GM23338 (cell line): ENCODE data around the gene ARMC9. TPM values are rescaled to one million over a fixed set of nuclear protein-coding genes. Genes with fewer than 3 reads are reported as not detected.
"Not testable (repeated sequence)": the region's sequence is repeated elsewhere in the genome, so short reads cannot be mapped to it uniquely, and the experiment has no call there.

Experiments
- ATAC-seq: fragments of 200-7000 bp; cut with Tn5 transposase; 3 replicates; pipeline ENCODE4 v1.9.1; 2020
- DNase-seq: peaks from one replicate; pipeline ENCODE4 v3.0.0-alpha.2; 2015; ENCODE audit warnings: low spot score
- H2AFZ ChIP-seq: fragments of 200-600 bp; sonication (generic); 2 replicates; pipeline ENCODE4 v1.8.0; 2016; ENCODE audit warnings: antibody characterized with exemption, mild to moderate bottlenecking, moderate library complexity
- H3F3A ChIP-seq: fragments of 200-600 bp; sonication (generic); replicated peaks from 2 replicates; pipeline ENCODE4 v1.8.0; 2017; ENCODE audit warnings: antibody characterized with exemption, mixed run types, low read depth
- H3K27ac ChIP-seq: fragments of 200-600 bp; sonication (generic); 2 replicates; pipeline ENCODE4 v1.6.1; 2016; ENCODE audit warnings: low read depth
- H3K27me3 ChIP-seq: fragments of 200-600 bp; sonication (generic); 2 replicates; pipeline ENCODE4 v1.8.0; 2016; ENCODE audit warnings: mild to moderate bottlenecking, mixed run types, moderate library complexity; ENCODE audit not compliant: insufficient read depth
- H3K36me3 ChIP-seq: fragments of 200-600 bp; sonication (generic); 2 replicates; pipeline ENCODE4 v1.8.0; 2016; ENCODE audit warnings: mild to moderate bottlenecking; ENCODE audit not compliant: insufficient read depth
- H3K4me1 ChIP-seq: fragments of 200-600 bp; sonication (generic); 2 replicates; pipeline ENCODE4 v1.8.0; 2016; ENCODE audit warnings: mild to moderate bottlenecking, moderate library complexity; ENCODE audit not compliant: insufficient read depth
- H3K4me2 ChIP-seq: fragments of 200-600 bp; sonication (generic); 2 replicates; pipeline ENCODE4 v1.7.1; 2017; ENCODE audit warnings: mixed run types
- H3K4me3 ChIP-seq: fragments of 200-600 bp; sonication (generic); 2 replicates; pipeline ENCODE4 v1.6.1; 2016; ENCODE audit warnings: mixed run types
- H3K79me2 ChIP-seq: fragments of 200-600 bp; sonication (generic); replicated peaks from 2 replicates; pipeline ENCODE4 v1.8.0; 2017; ENCODE audit warnings: mild to moderate bottlenecking; ENCODE audit not compliant: insufficient read depth
- H3K9me2 ChIP-seq: fragments of 200-600 bp; sonication (generic); 2 replicates; pipeline ENCODE4 v1.8.0; 2017; ENCODE audit not compliant: insufficient read depth
- H4K20me1 ChIP-seq: fragments of 200-600 bp; sonication (generic); replicated peaks from 2 replicates; pipeline ENCODE4 v1.8.0; 2017; ENCODE audit warnings: mild to moderate bottlenecking; ENCODE audit not compliant: insufficient read depth
- H3K27ac Mint-ChIP-seq: 2 replicates; pipeline ENCODE4 v1.8.0; 2020; ENCODE audit warnings: inconsistent platforms, mild to moderate bottlenecking, moderate library complexity, mixed read lengths
- H3K27me3 Mint-ChIP-seq: 3 replicates; pipeline ENCODE4 v1.8.0; 2022; ENCODE audit warnings: low read depth, mild to moderate bottlenecking, moderate library complexity, mixed read lengths, inconsistent platforms; ENCODE audit not compliant: insufficient read depth, poor library complexity
- H3K36me3 Mint-ChIP-seq: 3 replicates; pipeline ENCODE4 v1.8.0; 2021; ENCODE audit warnings: low read depth, mild to moderate bottlenecking, inconsistent platforms, moderate library complexity, mixed read lengths
- H3K4me1 Mint-ChIP-seq: 3 replicates; pipeline ENCODE4 v1.8.0; 2020; ENCODE audit warnings: mild to moderate bottlenecking, inconsistent platforms, mixed read lengths
- H3K4me3 Mint-ChIP-seq: 3 replicates; pipeline ENCODE4 v1.8.0; 2021; ENCODE audit warnings: moderate library complexity, mild to moderate bottlenecking, inconsistent platforms, mixed read lengths
- H3K9me3 Mint-ChIP-seq: 3 replicates; pipeline ENCODE4 v1.8.0; 2020; ENCODE audit warnings: moderate library complexity, mild to moderate bottlenecking, inconsistent platforms, mixed read lengths
- CTCF ChIP-seq, 2 experiments: fragments of 200-600 bp in 1 of 2; sonication (generic) in 1 of 2; conservative IDR thresholded peaks; 2 replicates each; pipeline versions ENCODE4 v1.5.1 to v1.6.1; 2016 to 2017; ENCODE audit warnings: antibody characterized with exemption in 2 of 2, low read depth in 2 of 2, mild to moderate bottlenecking in 2 of 2, moderate library complexity in 1 of 2
- polyA plus RNA-seq: library from polyadenylated mRNA; unstranded; fragments of >200 nt; fragmentation: Nextera tagmentation; extraction: Ambion mirVana; gene quantifications from 2 replicates; pipeline ENCODE4 v1.2.1, GENCODE V29; 2016
- total RNA-seq: library from RNA; depleted of rRNA; stranded (reverse); fragments of >200 nt; shearing (Covaris generic); gene quantifications from 2 replicates; pipeline ENCODE4 v1.2.3, GENCODE V29; 2014

Gene ARMC9
- total and polyA plus RNA-seq, 2 experiments from 2014 or later = 29.2 to 56.0 TPM

GRCh38 chr2:231404183-231404578, 205.8 kb downstream of the ARMC9 start:
- H3K4me2 ChIP-seq, H3K36me3 ChIP-seq, H3K27me3 Mint-ChIP-seq, H3K9me2 ChIP-seq, H3K4me3 ChIP-seq, H2AFZ ChIP-seq, H4K20me1 ChIP-seq, H3K27ac ChIP-seq, H3K79me2 ChIP-seq, H3F3A ChIP-seq, ATAC-seq, H3K4me3 Mint-ChIP-seq, H3K27me3 ChIP-seq: not testable (repeated sequence)
- Mint-ChIP-seq H3K36me3 (peaks cover 34% of the 10 kb centered on the region), H3K27ac (0 out of 2 replicates have a peak overlapping the region, but pooled peaks have one; percentile 6), H3K4me1 (peaks cover 61% of the 10 kb centered on the region), H3K9me3 (peaks cover 11% of the 10 kb centered on the region)
- peak; percentile 22 for DNase-seq
- peaks cover 29% of the 10 kb centered on the region for H3K4me1 ChIP-seq
- TF ChIP-seq CTCF (conservative IDR thresholded peaks at IDR 0.05; ENCODE audit: low read depth in 2 of 2) = peak in 1 of 2 experiments; percentile 30; a peak in 2 of 4 replicates

DNA sequence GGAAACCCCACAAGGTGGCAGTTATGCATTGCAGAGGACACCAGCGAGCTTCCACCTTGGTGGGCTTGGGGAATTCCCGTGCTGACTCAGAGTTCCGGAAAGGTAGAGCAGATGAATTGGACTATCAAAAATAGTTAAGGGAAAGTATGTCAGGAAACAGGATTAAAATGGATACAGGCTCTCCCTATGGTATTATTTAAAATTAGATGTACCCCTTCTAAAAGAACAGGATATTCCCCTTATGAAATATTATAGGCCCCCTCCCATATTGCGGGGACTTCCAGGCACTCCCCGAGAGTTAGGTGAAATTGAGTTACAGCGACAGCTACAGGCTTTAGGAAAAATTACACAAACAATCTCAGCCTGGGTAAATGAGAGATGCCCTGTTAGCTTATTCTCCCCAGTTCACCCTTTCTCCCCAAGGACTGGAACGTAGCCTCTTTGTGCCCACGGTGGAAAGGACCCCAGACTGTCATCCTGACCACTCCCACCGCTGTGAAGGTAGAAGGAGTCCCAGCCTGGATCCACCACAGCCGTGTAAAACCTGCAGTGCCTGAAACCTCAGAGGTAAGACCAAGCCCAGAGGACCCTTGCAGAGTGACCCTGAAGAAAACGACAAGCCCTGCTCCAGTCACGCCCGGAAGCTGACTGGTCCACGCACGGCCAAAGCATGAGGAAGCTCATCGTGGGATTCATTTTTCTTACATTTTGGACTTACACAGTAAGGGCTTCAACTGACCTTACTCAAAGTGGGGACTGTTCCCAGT, 207.4 kb downstream of the ARMC9 start:
- not testable (repeated sequence) for H3K4me2 ChIP-seq, H4K20me1 ChIP-seq, ATAC-seq, H3K9me2 ChIP-seq, H3K36me3 ChIP-seq, H3F3A ChIP-seq, H3K27me3 ChIP-seq, H3K4me3 ChIP-seq, H3K79me2 ChIP-seq, H3K27me3 Mint-ChIP-seq, H3K4me3 Mint-ChIP-seq
- Histone ChIP-seq H3K4me1 (peaks cover 21% of the 10 kb centered on the region), H3K27ac (peak overlapping the region; percentile 8; the same call in 1 of the 2 replicates), H2AFZ (0 out of 2 replicates have a peak overlapping the region, but pooled peaks have one; percentile 29)
- peak; percentile 18 for DNase-seq
- H3K27ac Mint-ChIP-seq = peak overlapping the region; percentile 90
- H3K4me1 Mint-ChIP-seq = peaks cover 54% of the 10 kb centered on the region
- peak; percentile 48 to 71 for TF ChIP-seq CTCF (conservative IDR thresholded peaks at IDR 0.05; ENCODE audit: low read depth in 2 of 2)
- peaks cover 35% of the 10 kb centered on the region for H3K36me3 Mint-ChIP-seq
- H3K9me3 Mint-ChIP-seq = peaks cover 27% of the 10 kb centered on the region

DNA sequence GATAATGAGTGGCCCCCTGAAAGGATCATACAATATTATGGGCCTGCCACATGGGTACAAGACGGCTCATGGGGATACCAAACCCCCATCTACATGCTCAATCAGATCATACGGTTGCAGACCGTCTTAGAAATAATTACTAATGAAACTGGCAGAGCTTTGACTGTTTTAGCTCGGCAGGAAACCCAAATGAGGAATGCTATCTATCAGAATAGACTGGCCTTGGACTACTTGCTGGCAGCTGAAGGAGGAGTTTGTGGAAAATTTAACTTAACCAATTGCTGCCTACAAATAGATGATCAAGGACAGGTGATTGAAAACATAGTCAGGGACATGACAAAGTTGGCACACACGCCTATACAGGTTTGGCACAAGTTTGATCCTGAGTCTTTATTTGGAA, 209.3 kb downstream of the ARMC9 start:
- not testable (repeated sequence) for H4K20me1 ChIP-seq, H3K9me2 ChIP-seq, H3K27me3 ChIP-seq, H3K4me2 ChIP-seq, H3K4me3 Mint-ChIP-seq, H3K4me3 ChIP-seq, H2AFZ ChIP-seq, H3K79me2 ChIP-seq, H3K27ac ChIP-seq, H3F3A ChIP-seq, H3K36me3 ChIP-seq, H3K27ac Mint-ChIP-seq, ATAC-seq, DNase-seq
- peaks cover 26% of the 10 kb centered on the region for H3K36me3 Mint-ChIP-seq
- peaks cover 27% of the 10 kb centered on the region for H3K9me3 Mint-ChIP-seq
- H3K4me1 Mint-ChIP-seq = peaks cover 52% of the 10 kb centered on the region
- H3K4me1 ChIP-seq = peaks cover 27% of the 10 kb centered on the region
- H3K27me3 Mint-ChIP-seq = peaks cover 16% of the 10 kb centered on the region
